Tibial artery (tissue), 4 donors: Measurements from ENCODE around the gene CDH4.

Source experiments
- DNase-seq, 2 donors: peaks; one replicate each; pipeline ENCODE4 v3.0.0-alpha.2; 2019
- H3K27ac ChIP-seq, 2 donors: fragments of 200-600 bp; sonication (generic) in 1 of 2; 1 replicate in 1 of 2; 2 replicates in 1 of 2; pipeline ENCODE4 v1.5.1; 2018 to 2019; ENCODE audit warnings: mild to moderate bottlenecking in 1 of 2
- H3K27me3 ChIP-seq, 2 donors: fragments of 200-600 bp; sonication (generic) in 1 of 2; one replicate each; pipeline versions ENCODE4 v1.5.1 to v1.6.0; 2016 to 2019
- H3K36me3 ChIP-seq, 3 donors: fragments of 200-600 bp; sonication (generic) in 2 of 3; one replicate each; pipeline ENCODE4 v1.5.1; 2016 to 2019; ENCODE audit warnings: mild to moderate bottlenecking in 2 of 3
- H3K4me1 ChIP-seq, 4 donors: fragments of 200-600 bp; sonication (generic) in 2 of 4; 1 replicate in 3 of 4; 2 replicates in 1 of 4; pipeline ENCODE4 v1.5.1; 2016 to 2019
- H3K4me3 ChIP-seq, 2 donors: fragments of 200-600 bp; sonication (generic) in 1 of 2; 1 replicate in 1 of 2; 2 replicates in 1 of 2; pipeline ENCODE4 v1.5.1; 2018 to 2019; ENCODE audit warnings: mild to moderate bottlenecking in 2 of 2
- H3K9me3 ChIP-seq, 3 donors: fragments of 200-600 bp; sonication (generic) in 1 of 3; one replicate each; pipeline ENCODE4 v1.5.1; 2016 to 2019
- CTCF ChIP-seq, 2 experiments: fragments of 200-600 bp in 1 of 2; fragments of 450-650 bp in 1 of 2; IDR thresholded peaks; one replicate each; pipeline ENCODE4 v1.5.1; 2017 to 2019; ENCODE audit warnings: antibody characterized with exemption in 2 of 2, mild to moderate bottlenecking in 1 of 2, moderate library complexity in 1 of 2
- intact Hi-C: fragments of 100-400 bp; cut with DNase I; formaldehyde crosslinking; loops from one replicate; pipeline ENCODE4 v1.15.0; 2023; ENCODE audit warnings: low total_unique reads

The CDH4 gene

GRCh38 chr20:61223121-61223520 is 28.9 kb upstream of the CDH4 start:
- Histone ChIP-seq H3K4me3 (no peak overlapping the region), H3K36me3 (no peaks in the 10 kb centered on the region), H3K9me3 (no peaks in the 10 kb centered on the region), H3K27ac (no peak overlapping the region), H3K4me1 (no peaks in the 10 kb centered on the region), H3K27me3 (peaks cover 0 to 11% of the 10 kb centered on the region in 2 donors)
- DNase-seq = no peak
- no peak for TF ChIP-seq CTCF (IDR thresholded peaks at IDR 0.05)
- intact Hi-C loops = no loop called here

GRCh38 chr20:61230166-61230565 is 21.9 kb upstream of the CDH4 start:
- intact Hi-C loops = no loop called here
- peaks cover 0 to 7% (median 6%) of the 10 kb centered on the region in 3 donors for H3K9me3 ChIP-seq
- TF ChIP-seq CTCF (IDR thresholded peaks at IDR 0.05) = no peak
- H3K4me3 ChIP-seq = no peak overlapping the region
- no peaks in the 10 kb centered on the region for H3K36me3 ChIP-seq
- H3K4me1 ChIP-seq = no peaks in the 10 kb centered on the region
- H3K27ac ChIP-seq = no peak overlapping the region
- no peak for DNase-seq
- peaks cover 0 to 16% of the 10 kb centered on the region in 2 donors for H3K27me3 ChIP-seq

- Histone ChIP-seq H3K27ac (no peak overlapping the region), H3K4me3 (no peak overlapping the region), H3K9me3 (peaks cover 0 to 7% (median 6%) of the 10 kb centered on the region in 3 donors), H3K36me3 (no peaks in the 10 kb centered on the region), H3K27me3 (peaks cover 0 to 14% of the 10 kb centered on the region in 2 donors), H3K4me1 (no peaks in the 10 kb centered on the region)
- no peak for TF ChIP-seq CTCF (IDR thresholded peaks at IDR 0.05)
- no peak for DNase-seq
- intact Hi-C loops = no loop called here
Measured at GRCh38 chr20:61233590-61233989, 18.5 kb upstream of the CDH4 start.

- no peaks in the 10 kb centered on the region for H3K4me1 ChIP-seq
- TF ChIP-seq CTCF (IDR thresholded peaks at IDR 0.05) = no peak
- no peaks in the 10 kb centered on the region for H3K36me3 ChIP-seq
- H3K27me3 ChIP-seq = peaks cover 0 to 14% of the 10 kb centered on the region in 2 donors
- no peak overlapping the region for H3K4me3 ChIP-seq
- intact Hi-C loops = no loop called here
- H3K9me3 ChIP-seq = peaks cover 0 to 7% (median 6%) of the 10 kb centered on the region in 3 donors
- H3K27ac ChIP-seq = no peak overlapping the region
- DNase-seq = peak in 1 of 2 donors; percentile 13
Measured at GRCh38 chr20:61234224-61234890, 17.7 kb upstream of the CDH4 start.

- no peak for TF ChIP-seq CTCF (IDR thresholded peaks at IDR 0.05)
- intact Hi-C loops = no loop called here
- Histone ChIP-seq H3K4me3 (no peak overlapping the region), H3K36me3 (no peaks in the 10 kb centered on the region), H3K9me3 (peaks cover 0 to 16% (median 12%) of the 10 kb centered on the region in 3 donors), H3K4me1 (no peaks in the 10 kb centered on the region), H3K27me3 (no peaks in the 10 kb centered on the region), H3K27ac (no peak overlapping the region)
- DNase-seq = peak in 1 of 2 donors; percentile 9
Measured at GRCh38 chr20:61236713-61237112, 15.3 kb upstream of the CDH4 start.
